ENCODE results near the gene PTX3. TPM values are rescaled to one million over a fixed set of nuclear protein-coding genes. Genes with fewer than 3 reads are reported as not detected.

The PTX3 gene
- 16.7 TPM for total RNA-seq

- DNase-seq (ENCODE audit: low spot score in 2 of 2) = no peak
- FAIRE-seq = no peak
Observed at GRCh38 chr3:157436583-157437291, at the start of gene PTX3. Gene PTX3, plus strand, starts transcription at chr3:157436850. Its CDS starts 84 bp downstream, at chr3:157436934.

- FAIRE-seq (no peak), DNase-seq (ENCODE audit: low spot score in 2 of 2) (no peak)
Observed at GRCh38 chr3:157387708-157388435, 48.8 kb upstream of the PTX3 start.

- no peak for DNase-seq (ENCODE audit: low spot score in 2 of 2)
- no peak for FAIRE-seq
Observed at GRCh38 chr3:157388976-157389375, 47.7 kb upstream of the PTX3 start.

GRCh38 chr3:157390713-157391515 lies 45.7 kb upstream of the PTX3 start:
- DNase-seq (ENCODE audit: low spot score in 2 of 2) = no peak
- no peak for FAIRE-seq

GRCh38 chr3:157392104-157392503 lies 44.5 kb upstream of the PTX3 start:
- FAIRE-seq = no peak
- DNase-seq (ENCODE audit: low spot score in 2 of 2) = no peak

GRCh38 chr3:157393113-157393512 lies 43.5 kb upstream of the PTX3 start:
- no peak for FAIRE-seq
- no peak for DNase-seq (ENCODE audit: low spot score in 2 of 2)

- FAIRE-seq (no peak), DNase-seq (ENCODE audit: low spot score in 2 of 2) (no peak)
Observed at GRCh38 chr3:157394411-157394810, 42.2 kb upstream of the PTX3 start.

GRCh38 chr3:157398598-157398997 lies 38.1 kb upstream of the PTX3 start:
- DNase-seq (ENCODE audit: low spot score in 2 of 2) = no peak
- FAIRE-seq = no peak

- DNase-seq (ENCODE audit: low spot score in 2 of 2) (no peak), FAIRE-seq (no peak)
Observed at GRCh38 chr3:157404381-157404780, 32.3 kb upstream of the PTX3 start.

- DNase-seq (ENCODE audit: low spot score in 2 of 2) (no peak), FAIRE-seq (no peak)
Observed at GRCh38 chr3:157405457-157405856, 31.2 kb upstream of the PTX3 start.

GRCh38 chr3:157406394-157406793 lies 30.3 kb upstream of the PTX3 start:
- FAIRE-seq = no peak
- no peak for DNase-seq (ENCODE audit: low spot score in 2 of 2)

GRCh38 chr3:157407769-157408168 lies 28.9 kb upstream of the PTX3 start:
- no peak for DNase-seq (ENCODE audit: low spot score in 2 of 2)
- no peak for FAIRE-seq

- DNase-seq (ENCODE audit: low spot score in 2 of 2) (no peak), FAIRE-seq (no peak)
Observed at GRCh38 chr3:157408499-157409149, 28.0 kb upstream of the PTX3 start.

- FAIRE-seq = no peak
- DNase-seq (ENCODE audit: low spot score in 2 of 2) = no peak
Observed at GRCh38 chr3:157409516-157409915, 27.1 kb upstream of the PTX3 start.

- DNase-seq (ENCODE audit: low spot score in 2 of 2) (no peak), FAIRE-seq (no peak)
Observed at GRCh38 chr3:157410945-157411344, 25.7 kb upstream of the PTX3 start.

- FAIRE-seq = no peak
- no peak for DNase-seq (ENCODE audit: low spot score in 2 of 2)
Observed at GRCh38 chr3:157412323-157412855, 24.3 kb upstream of the PTX3 start.

GRCh38 chr3:157414861-157415260 lies 21.8 kb upstream of the PTX3 start:
- DNase-seq (ENCODE audit: low spot score in 2 of 2) = no peak
- no peak for FAIRE-seq

GRCh38 chr3:157416347-157417087 lies 20.1 kb upstream of the PTX3 start:
- DNase-seq (ENCODE audit: low spot score in 2 of 2) (no peak), FAIRE-seq (no peak)

GRCh38 chr3:157417247-157417646 lies 19.4 kb upstream of the PTX3 start:
- no peak for DNase-seq (ENCODE audit: low spot score in 2 of 2)
- no peak for FAIRE-seq

GRCh38 chr3:157418104-157418503 lies 18.5 kb upstream of the PTX3 start:
- FAIRE-seq = no peak

More at GRCh38 chr3:157418104-157418503, 18.5 kb upstream of the PTX3 start:
- DNase-seq (ENCODE audit: low spot score in 2 of 2) = no peak

Measured in frontal cortex (tissue), 4 donors.